ENCODE results near the gene RPS6KA4. TPM values are rescaled to one million over a fixed set of nuclear protein-coding genes. Genes with fewer than 3 reads are reported as not detected.
"Not testable (repeated sequence)": the region's sequence is repeated elsewhere in the genome, so short reads cannot be mapped to it uniquely, and the experiment has no call there.

The RPS6KA4 gene
- total RNA-seq, 1 donor from 2014 or later: 42.0 TPM

DNA sequence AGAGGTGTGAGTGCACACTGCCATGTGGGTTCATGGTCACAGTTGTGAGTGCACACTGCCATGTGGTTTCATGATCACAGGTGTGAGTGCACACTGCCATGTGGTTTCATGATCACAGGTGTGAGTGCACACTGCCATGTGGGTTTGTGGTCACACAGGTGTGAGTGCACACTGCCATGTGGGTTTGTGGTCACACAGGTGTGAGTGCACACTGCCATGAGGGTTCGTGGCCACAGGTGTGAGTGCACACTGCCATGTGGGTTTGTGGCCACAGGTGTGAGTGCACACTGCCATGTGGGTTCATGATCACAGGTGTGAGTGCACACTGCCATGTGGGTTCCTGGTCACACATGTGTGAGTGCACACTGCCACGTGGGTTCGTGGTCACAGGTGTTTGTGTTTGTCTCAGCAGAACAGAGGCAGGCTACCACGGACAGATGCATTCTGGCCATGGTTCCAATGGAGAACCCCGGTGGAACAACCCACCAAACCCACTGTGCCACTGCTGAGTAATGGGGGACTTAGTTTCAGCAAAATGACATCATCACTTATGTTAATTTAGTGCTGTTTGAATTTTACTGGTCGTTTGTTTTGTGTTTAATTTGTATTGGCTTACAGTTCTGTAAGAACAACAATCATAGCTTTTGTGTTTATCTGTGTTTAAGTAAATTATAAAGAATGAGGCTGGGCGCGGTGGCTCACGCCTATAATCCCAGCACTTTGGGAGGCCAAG lies 57.2 kb downstream of the RPS6KA4 start:
- intact Hi-C loops (cut with micrococcal nuclease): no loop called here

DNA sequence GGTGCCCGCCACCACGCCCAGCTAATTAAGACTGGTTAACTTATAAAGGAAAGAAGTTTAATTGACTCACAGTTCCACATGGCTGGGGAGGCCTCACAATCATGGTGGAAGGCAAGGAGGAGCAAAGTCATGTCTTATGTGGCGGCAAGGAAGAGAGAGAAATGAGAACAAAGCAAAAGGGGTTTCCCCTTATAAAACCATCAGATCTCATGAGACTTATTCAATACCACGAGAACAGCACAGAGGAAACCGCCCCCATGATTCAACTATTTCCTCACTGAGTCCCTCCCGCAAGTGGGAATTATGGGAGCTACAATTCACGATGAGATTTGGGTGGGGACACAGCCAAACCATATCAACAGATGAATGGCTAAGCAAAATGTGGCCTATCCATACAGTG lies 59.3 kb downstream of the RPS6KA4 start:
- intact Hi-C loops (cut with micrococcal nuclease): not testable (repeated sequence)

DNA sequence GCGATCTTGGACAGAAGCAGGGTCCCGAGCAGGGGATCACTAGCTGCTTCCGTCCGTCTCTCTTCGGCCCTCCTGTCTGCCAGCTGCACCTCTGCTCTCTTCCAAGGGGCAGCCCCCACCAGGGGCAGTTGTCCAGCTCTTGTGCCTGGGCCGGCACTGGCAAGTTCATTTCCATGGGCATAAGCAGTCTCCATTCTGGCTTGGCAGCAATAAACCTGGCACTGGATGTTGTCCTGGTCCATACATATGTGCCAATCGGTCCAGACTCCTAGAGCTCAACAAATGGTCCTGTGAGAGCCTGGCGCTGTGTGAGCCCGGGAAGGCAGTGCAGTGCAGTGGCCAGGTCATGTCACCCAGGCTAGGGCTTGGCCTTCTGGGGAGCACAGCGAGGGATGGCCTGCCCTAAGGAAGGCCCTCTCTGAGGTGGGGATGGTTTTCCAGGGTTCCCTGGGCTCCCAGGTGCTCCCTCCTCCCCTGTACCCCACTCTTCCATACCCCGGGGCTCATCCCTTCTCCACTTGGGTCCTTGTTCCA lies 60.4 kb downstream of the RPS6KA4 start:
- intact Hi-C loops (cut with micrococcal nuclease): no loop called here

DNA sequence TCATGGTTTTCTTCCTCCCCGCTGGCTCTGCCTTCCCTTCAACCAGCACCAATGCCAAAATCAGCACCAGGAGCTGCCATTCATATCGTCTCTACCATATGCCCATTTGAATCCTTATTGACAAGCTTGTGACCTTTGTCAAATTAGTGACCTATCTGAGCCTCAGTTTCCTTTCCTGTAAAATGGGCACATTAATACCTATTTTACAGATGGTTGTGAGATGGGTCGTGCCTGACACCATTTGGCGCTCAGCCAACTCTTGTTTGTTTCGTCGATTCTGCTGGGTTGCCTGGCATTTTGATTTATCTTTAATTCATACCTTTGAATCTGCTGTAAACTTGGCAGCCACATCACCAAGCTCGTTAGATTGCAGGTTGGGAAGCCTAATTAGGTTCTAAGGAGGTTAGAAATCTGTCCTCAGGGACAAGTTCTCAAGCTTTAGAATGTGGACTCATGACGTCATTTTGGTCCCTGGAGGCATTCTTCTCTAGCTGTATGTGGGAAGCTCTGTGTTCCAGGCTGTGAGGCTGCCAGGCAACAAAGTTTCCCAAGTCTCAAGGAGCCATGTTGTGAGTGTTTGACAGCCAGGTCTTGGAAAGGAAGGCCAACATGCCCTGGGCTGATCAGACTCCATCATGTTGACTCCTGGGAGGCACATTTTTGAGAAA lies 61.0 kb downstream of the RPS6KA4 start:
- intact Hi-C loops (cut with micrococcal nuclease): no loop called here

Other genes with a start within 250 kb of the RPS6KA4 start
- 11.1 and 11.4 TPM in 2 replicates for gene MACROD1, start 193.0 kb upstream of the RPS6KA4 start, total RNA-seq
- gene STIP1, start 173.0 kb upstream of the RPS6KA4 start, total RNA-seq: 267 and 285 TPM in 2 replicates
- 210 and 211 TPM in 2 replicates for gene FERMT3, start 152.4 kb upstream of the RPS6KA4 start, total RNA-seq
- gene TRPT1, start 133.0 kb upstream of the RPS6KA4 start, total RNA-seq: 23.0 and 29.5 TPM in 2 replicates
- gene NUDT22, start 132.9 kb upstream of the RPS6KA4 start, total RNA-seq: 77.2 and 79.8 TPM in 2 replicates
- gene DNAJC4, start 128.6 kb upstream of the RPS6KA4 start, total RNA-seq: 27.5 and 29.9 TPM in 2 replicates
- gene VEGFB, start 124.6 kb upstream of the RPS6KA4 start, total RNA-seq: 59.8 and 60.4 TPM in 2 replicates
- gene FKBP2, start 118.1 kb upstream of the RPS6KA4 start, total RNA-seq: 36.6 and 40.3 TPM in 2 replicates
- gene PPP1R14B, start 112.2 kb upstream of the RPS6KA4 start, total RNA-seq: 141 and 144 TPM in 2 replicates
- 12.7 TPM in 2 replicates for gene PLCB3, start 107.6 kb upstream of the RPS6KA4 start, total RNA-seq
- gene BAD, start 74.5 kb upstream of the RPS6KA4 start, total RNA-seq: 31.8 and 36.1 TPM in 2 replicates
- 34.8 and 36.5 TPM in 2 replicates for gene GPR137, start 73.3 kb upstream of the RPS6KA4 start, total RNA-seq
- gene KCNK4, start 67.9 kb upstream of the RPS6KA4 start, total RNA-seq: not detected in 2 replicates
- not detected in 2 replicates for gene CATSPERZ, start 58.8 kb upstream of the RPS6KA4 start, total RNA-seq
- gene ESRRA, start 53.6 kb upstream of the RPS6KA4 start, total RNA-seq: 40.9 and 47.6 TPM in 2 replicates
- 212 and 218 TPM in 2 replicates for gene TRMT112, start 41.6 kb upstream of the RPS6KA4 start, total RNA-seq
- 114 and 119 TPM in 2 replicates for gene PRDX5, start 41.0 kb upstream of the RPS6KA4 start, total RNA-seq
- gene CCDC88B, start 19.0 kb upstream of the RPS6KA4 start, total RNA-seq: 132 and 135 TPM in 2 replicates
- gene SLC22A11, start 196.8 kb downstream of the RPS6KA4 start, total RNA-seq: not detected in 2 replicates
- not detected in 2 replicates for gene SLC22A12, start 232.1 kb downstream of the RPS6KA4 start, total RNA-seq